H1 (cell line): ENCODE data around the gene COLQ. TPM values are rescaled to one million over a fixed set of nuclear protein-coding genes. Genes with fewer than 3 reads are reported as not detected.

ENCODE experiments used
- CTCF ChIA-PET: fragments of 300-600 bp; sonication (Branson Sonifier 250); formaldehyde crosslinking; loops from one replicate; lab custom pipeline; 2021; ENCODE audit not compliant: partially characterized antibody; lab: Charles Lee
- POLR2A ChIA-PET: fragments of 300-600 bp; sonication (Branson Sonifier 250); formaldehyde crosslinking; loops from one replicate; lab custom pipeline; 2021; ENCODE audit warnings: inconsistent platforms; ENCODE audit not compliant: partially characterized antibody; lab: Charles Lee
- DNase-seq, 2 experiments: peaks; one replicate each; pipeline versions ENCODE4 v3.0.0 to v3.0.0-alpha.2; 2010 to 2022; ENCODE audit warnings: low spot score in 2 of 2, low read depth in 1 of 2, mixed read lengths in 1 of 2
- FAIRE-seq: peaks from 2 replicates; lab custom pipeline; 2011; peaks lifted over from hg19 to GRCh38; lab: Jason Lieb, UNC
- H2AFZ ChIP-seq: 2 replicates; pipeline ENCODE4 v1.8.1; 2012; ENCODE audit warnings: low read length, inconsistent platforms
- H2AK5ac ChIP-seq: 2 replicates; pipeline ENCODE4 v1.6.1; 2013; ENCODE audit warnings: low read depth, low read length
- H2BK120ac ChIP-seq: replicated peaks from 2 replicates; pipeline ENCODE3; 2013; ENCODE audit warnings: low read depth, low read length, inconsistent platforms
- H2BK12ac ChIP-seq: 2 replicates; pipeline ENCODE4 v1.6.1; 2013; ENCODE audit warnings: low read depth, low read length
- H2BK15ac ChIP-seq: 2 replicates; pipeline ENCODE4 v1.6.1; 2013; ENCODE audit warnings: low read length
- H2BK20ac ChIP-seq: 2 replicates; pipeline ENCODE4 v1.6.1; 2013; ENCODE audit warnings: low read length
- H2BK5ac ChIP-seq: 2 replicates; pipeline ENCODE4 v1.6.1; 2013; ENCODE audit warnings: low read depth, low read length
- H3K14ac ChIP-seq: 2 replicates; pipeline ENCODE4 v1.6.1; 2013; ENCODE audit warnings: inconsistent platforms; ENCODE audit not compliant: insufficient read length
- H3K18ac ChIP-seq: 2 replicates; pipeline ENCODE4 v1.6.1; 2013; ENCODE audit warnings: low read length; ENCODE audit errors: extremely low read depth
- H3K23ac ChIP-seq: 2 replicates; pipeline ENCODE4 v1.6.1; 2013; ENCODE audit warnings: inconsistent platforms; ENCODE audit not compliant: insufficient read length
- H3K23me2 ChIP-seq: 2 replicates; pipeline ENCODE4 v1.6.1; 2013; ENCODE audit warnings: low read depth, low read length
- H3K27ac ChIP-seq: 2 replicates; pipeline ENCODE4 v1.6.1; 2011; ENCODE audit warnings: low read depth, low read length, inconsistent platforms
- H3K27me3 ChIP-seq, 4 experiments: replicated peaks in 1 of 4; 1 replicate in 1 of 4; 2 replicates in 3 of 4; pipeline versions ENCODE4 v1.6.1 to v1.8.1; 2011 to 2013; ENCODE audit warnings: low read length in 3 of 4, mild to moderate bottlenecking in 3 of 4, inconsistent platforms in 2 of 4, mixed read lengths in 2 of 4, moderate library complexity in 1 of 4; ENCODE audit not compliant: control insufficient read depth in 3 of 4, insufficient read depth in 3 of 4; ENCODE audit errors: extremely low read depth in 1 of 4
- H3K36me3 ChIP-seq, 4 experiments: 2 replicates each; pipeline versions ENCODE4 v1.6.1 to v1.8.1; 2011 to 2013; ENCODE audit warnings: mild to moderate bottlenecking in 4 of 4, low read length in 3 of 4, moderate library complexity in 2 of 4, control low read depth in 1 of 4, inconsistent platforms in 1 of 4; ENCODE audit not compliant: insufficient read depth in 4 of 4, control insufficient read depth in 2 of 4
- H3K4ac ChIP-seq: replicated peaks from 2 replicates; pipeline ENCODE3; 2013; ENCODE audit warnings: low read length, low read depth, mixed read lengths, inconsistent platforms; ENCODE audit not compliant: insufficient read length
- H3K4me1 ChIP-seq, 4 experiments: replicated peaks in 1 of 4; 1 replicate in 1 of 4; 2 replicates in 3 of 4; pipeline versions ENCODE4 v1.6.1 to v1.8.1; 2011 to 2013; ENCODE audit warnings: low read length in 3 of 4, inconsistent platforms in 2 of 4, mixed read lengths in 1 of 4; ENCODE audit not compliant: insufficient read depth in 4 of 4, control insufficient read depth in 3 of 4
- H3K4me2 ChIP-seq, 2 experiments: 2 replicates each; pipeline versions ENCODE4 v1.6.1 to v1.8.1; 2011 to 2013; ENCODE audit warnings: low read depth in 2 of 2, low read length in 2 of 2, control low read depth in 1 of 2, inconsistent platforms in 1 of 2, mild to moderate bottlenecking in 1 of 2; ENCODE audit not compliant: insufficient read depth in 1 of 2
- H3K4me3 ChIP-seq, 4 experiments: fragments of 200-600, 300-600 bp in 1 of 4; sonication (generic), shearing (Covaris generic), sonication (Bioruptor Twin) in 1 of 4; 2 replicates each; pipeline versions ENCODE4 v1.5.1 to v1.8.1; 2011 to 2016; ENCODE audit warnings: low read length in 4 of 4, low read depth in 3 of 4, control low read depth in 2 of 4, inconsistent platforms in 2 of 4, mild to moderate bottlenecking in 2 of 4, mixed read lengths in 1 of 4, moderate library complexity in 1 of 4; ENCODE audit not compliant: insufficient read depth in 2 of 4; ENCODE audit errors: extremely low read depth in 1 of 4
- H3K56ac ChIP-seq: replicated peaks from 2 replicates; pipeline ENCODE3; 2013; ENCODE audit warnings: low read depth, mild to moderate bottlenecking, mixed read lengths, low read length, inconsistent platforms; ENCODE audit not compliant: insufficient read length
- H3K79me1 ChIP-seq: 2 replicates; pipeline ENCODE4 v1.6.1; 2013; ENCODE audit warnings: low read depth, low read length, control low read depth
- H3K79me2 ChIP-seq, 2 experiments: 2 replicates each; pipeline versions ENCODE4 v1.6.1 to v1.8.1; 2012 to 2013; ENCODE audit warnings: low read length in 2 of 2, mild to moderate bottlenecking in 2 of 2, inconsistent platforms in 1 of 2; ENCODE audit not compliant: insufficient read depth in 2 of 2, control insufficient read depth in 1 of 2
- H3K9ac ChIP-seq, 4 experiments: replicated peaks in 1 of 4; 1 replicate in 1 of 4; 2 replicates in 3 of 4; pipeline versions ENCODE4 v1.6.1 to v1.8.1; 2011 to 2013; ENCODE audit warnings: low read depth in 3 of 4, low read length in 3 of 4, control low read depth in 2 of 4, mild to moderate bottlenecking in 2 of 4, moderate library complexity in 2 of 4, inconsistent platforms in 1 of 4; ENCODE audit errors: extremely low read depth in 1 of 4
- H3K9me3 ChIP-seq, 2 experiments: 2 replicates each; pipeline versions ENCODE4 v1.6.1 to v1.8.1; 2012 to 2013; ENCODE audit warnings: mild to moderate bottlenecking in 2 of 2, moderate library complexity in 2 of 2, control low read depth in 1 of 2, inconsistent platforms in 1 of 2, low read depth in 1 of 2, low read length in 1 of 2, mixed read lengths in 1 of 2; ENCODE audit not compliant: insufficient read depth in 2 of 2
- H4K20me1 ChIP-seq, 2 experiments: replicated peaks in 1 of 2; 2 replicates each; pipeline versions ENCODE3 to v1.8.1; 2011 to 2013; ENCODE audit warnings: inconsistent platforms in 2 of 2, low read length in 2 of 2, mild to moderate bottlenecking in 1 of 2; ENCODE audit not compliant: insufficient read depth in 2 of 2, control insufficient read depth in 1 of 2
- H4K5ac ChIP-seq: 2 replicates; pipeline ENCODE4 v1.6.1; 2013; ENCODE audit warnings: low read length, low read depth, mixed read lengths, inconsistent platforms; ENCODE audit not compliant: insufficient read length
- H4K8ac ChIP-seq: 2 replicates; pipeline ENCODE4 v1.8.0; 2013; ENCODE audit warnings: mild to moderate bottlenecking, moderate library complexity, low read length, inconsistent platforms; ENCODE audit not compliant: insufficient read depth; ENCODE audit errors: extremely low read depth
- H4K91ac ChIP-seq: replicated peaks from 2 replicates; pipeline ENCODE3; 2013; ENCODE audit warnings: low read length, mixed read lengths, inconsistent platforms; ENCODE audit not compliant: insufficient read length
- CTBP2 ChIP-seq: IDR thresholded peaks from 2 replicates; pipeline ENCODE4 v1.7.0; 2011; ENCODE audit warnings: borderline replicate concordance, mild to moderate bottlenecking, moderate library complexity, mixed read lengths, low read length; ENCODE audit not compliant: insufficient read depth, insufficient read length
- EP300 ChIP-seq, 2 experiments: IDR thresholded peaks; 1 replicate in 1 of 2; 2 replicates in 1 of 2; pipeline ENCODE4 v1.6.1; 2011 to 2012; ENCODE audit warnings: low read depth in 2 of 2, low read length in 2 of 2, mild to moderate bottlenecking in 2 of 2, borderline replicate concordance in 1 of 2, inconsistent platforms in 1 of 2, moderate library complexity in 1 of 2
- HDAC2 ChIP-seq, 2 experiments: fragments of 300-600 bp in 1 of 2; sonication (generic) in 1 of 2; IDR thresholded peaks; 2 replicates each; pipeline ENCODE4 v1.6.1; 2011 to 2012; ENCODE audit warnings: low read depth in 2 of 2, low read length in 2 of 2, mild to moderate bottlenecking in 2 of 2, moderate library complexity in 2 of 2, borderline replicate concordance in 1 of 2, inconsistent platforms in 1 of 2
- POLR2AphosphoS5 ChIP-seq: IDR thresholded peaks from 2 replicates; pipeline ENCODE4 v1.6.1; 2011; ENCODE audit warnings: low read depth, low read length
- SIN3A ChIP-seq, 2 experiments: IDR thresholded peaks in 1 of 2; conservative IDR thresholded peaks in 1 of 2; 2 replicates each; pipeline ENCODE4 v1.6.1; 2011 to 2012; ENCODE audit warnings: low read length in 2 of 2, improper control_type of control experiment in 1 of 2, low read depth in 1 of 2, mild to moderate bottlenecking in 1 of 2
- WGBS, 2 experiments: shearing (Covaris generic) in 1 of 2; methylation state at CpG; one replicate each; pipeline versions ENCODE4 v1.1.6 to v1.1.7; 2013 to 2015; ENCODE audit warnings: low lambda C conversion rate in 2 of 2, mixed read lengths in 2 of 2, inconsistent platforms in 1 of 2, low coverage in 1 of 2, missing lambda C conversion rate in 1 of 2; ENCODE audit not compliant: insufficient replicate concordance in 2 of 2, insufficient coverage in 1 of 2, insufficient read length in 1 of 2; ENCODE audit errors: extremely low coverage in 1 of 2, missing lambda C conversion rate in 1 of 2; 5-methylcytosine and 5-hydroxymethylcytosine counted together
- polyA plus RNA-seq, 7 experiments: library from polyadenylated mRNA; depleted of rRNA in 3 of 7; stranded (reverse) in 5 of 7; unstranded in 2 of 7; fragments of >200 nt in 5 of 7; fragments of 200-250 nt in 2 of 7; gene quantifications; 1 replicate in 5 of 7; 2 replicates in 1 of 7; 4 replicates in 1 of 7; pipeline versions ENCODE4 v1.2.1 to v1.2.3, GENCODE V29; 2011 to 2013; ENCODE audit warnings: missing spikeins in 2 of 7, mixed read lengths in 2 of 7
- total RNA-seq: library from RNA; stranded (reverse); fragmentation: NEBNext Ultra II Directional; extraction: Animal tissue kit (Norgen Biotek cat#: 25700); gene quantifications from 2 replicates; pipeline ENCODE4 v1.2.1, GENCODE V29; 2021

The COLQ gene
- total and polyA plus RNA-seq, 2 of the 8 experiments (the other 6 are each of a cell fraction or from before 2014, with no cell fraction given) = 1.5 to 1.9 TPM

DNA sequence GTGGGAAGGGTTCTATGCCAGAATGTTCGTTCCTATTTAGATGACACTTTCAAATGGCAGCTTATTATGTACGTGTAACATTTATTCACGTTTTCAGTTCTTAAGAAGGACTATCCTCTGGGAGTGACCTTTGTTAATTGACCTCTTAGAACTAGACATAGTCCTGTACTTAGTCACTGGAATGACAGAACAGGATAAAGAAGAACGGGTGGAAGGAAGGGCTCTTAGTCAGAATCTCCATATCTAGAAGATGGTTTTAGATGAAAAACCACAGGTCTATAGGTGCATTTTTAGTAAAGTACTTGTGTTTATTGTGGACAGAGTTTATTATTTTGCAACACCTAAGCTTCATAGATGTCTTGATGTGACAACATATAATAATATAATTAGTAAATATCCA, 100.6 kb downstream of the COLQ start:
- Histone ChIP-seq H4K5ac (no peak overlapping the region), H3K4me2 (no peak overlapping the region), H2BK12ac (no peak overlapping the region), H3K4ac (no peak overlapping the region), H3K4me1 (no peaks in the 10 kb centered on the region), H2BK15ac (no peak overlapping the region), H2AK5ac (no peak overlapping the region), H3K79me2 (peaks cover 0 to 6% of the 10 kb centered on the region in 2 experiments; a peak in 1 of 4 replicates), H4K8ac (no peak overlapping the region), H3K27me3 (no peaks in the 10 kb centered on the region), H4K91ac (no peak overlapping the region), H3K56ac (no peak overlapping the region), H3K4me3 (no peak overlapping the region), H2BK120ac (no peak overlapping the region), H4K20me1 (peaks cover 0 to 3% of the 10 kb centered on the region in 2 experiments), H3K9me3 (no peaks in the 10 kb centered on the region), H2BK5ac (no peak overlapping the region), H2BK20ac (no peak overlapping the region), H3K79me1 (no peaks in the 10 kb centered on the region), H3K36me3 (peaks cover 2 to 44% (median 13%) of the 10 kb centered on the region in 4 experiments), H3K23me2 (no peaks in the 10 kb centered on the region), H3K14ac (no peak overlapping the region), H2AFZ (no peak overlapping the region), H3K18ac (no peak overlapping the region), H3K23ac (no peak overlapping the region), H3K27ac (no peak overlapping the region), H3K9ac (no peak overlapping the region)
- WGBS, 2 experiments = 89% methylated on average over 4 of the region's 4 CpGs; no CpG with 5 or more reads in 1 of the 2 experiments
- ChIA-PET CTCF (interaction anchor here (1.5 to 2.2 kb wide), 2 partner anchors 16 to 41 kb away, joined by 4 to 7 read pairs; no protein-coding TSS in a partner anchor), POLR2A (no interaction called here)
- no peak for FAIRE-seq
- no peak for DNase-seq
- no peak for TF ChIP-seq CTBP2
- TF ChIP-seq EP300 (IDR thresholded peaks at IDR 0.05; ENCODE audit: borderline replicate concordance in 1 of 2, low read depth in 2 of 2, low read length in 2 of 2) = no peak
- no peak for TF ChIP-seq SIN3A (conservative IDR thresholded peaks at IDR 0.05 in 1 of 2, IDR thresholded peaks at IDR 0.05 in 1 of 2; ENCODE audit: low read depth in 1 of 2, low read length in 2 of 2)
- TF ChIP-seq HDAC2 (IDR thresholded peaks at IDR 0.05; ENCODE audit: borderline replicate concordance in 1 of 2, low read depth in 2 of 2, low read length in 2 of 2) = no peak
- TF ChIP-seq POLR2AphosphoS5 = no peak
